Measurements from ENCODE around the gene DCUN1D4.

DCUN1D4 gene

GRCh38 chr4:51872283-51872997, 29.5 kb downstream of the DCUN1D4 start:
- TF ChIP-seq ZFP30 (CRISPR knock-in tag; IDR thresholded peaks at IDR 0.05) (no peak), ZFP3 (CRISPR knock-in tag; IDR thresholded peaks at IDR 0.05) (no peak), ESRRG (CRISPR knock-in tag; IDR thresholded peaks at IDR 0.05) (no peak), PPARA (CRISPR knock-in tag; IDR thresholded peaks at IDR 0.05; ENCODE audit: borderline replicate concordance) (no peak)
- ATAC-seq = no peak

GRCh38 chr4:51874551-51874950, 31.6 kb downstream of the DCUN1D4 start:
- no peak for ATAC-seq
- no peak for TF ChIP-seq POU6F1 (CRISPR knock-in tag; IDR thresholded peaks at IDR 0.05; ENCODE audit: borderline replicate concordance, low read depth)
- no peak for TF ChIP-seq ESRRG (CRISPR knock-in tag; IDR thresholded peaks at IDR 0.05)
- no peak for TF ChIP-seq SNAI2 (CRISPR knock-in tag; IDR thresholded peaks at IDR 0.05)
- TF ChIP-seq ARNTL (CRISPR knock-in tag; IDR thresholded peaks at IDR 0.05; ENCODE audit: borderline replicate concordance, low read depth) = no peak
- no peak for TF ChIP-seq ZNF565 (CRISPR knock-in tag; conservative IDR thresholded peaks at IDR 0.05; ENCODE audit: low read depth)

- TF ChIP-seq TOX (CRISPR knock-in tag; IDR thresholded peaks at IDR 0.05; ENCODE audit: borderline replicate concordance) (no peak), ZNF8 (CRISPR knock-in tag; IDR thresholded peaks at IDR 0.05) (no peak), POU6F1 (CRISPR knock-in tag; IDR thresholded peaks at IDR 0.05; ENCODE audit: borderline replicate concordance, low read depth) (no peak), RARB (CRISPR knock-in tag; IDR thresholded peaks at IDR 0.05) (no peak), PPARA (CRISPR knock-in tag; IDR thresholded peaks at IDR 0.05; ENCODE audit: borderline replicate concordance) (no peak)
- no peak for ATAC-seq
Observed at GRCh38 chr4:51878431-51878830, 35.5 kb downstream of the DCUN1D4 start.

GRCh38 chr4:51880016-51880915, 37.3 kb downstream of the DCUN1D4 start:
- no peak for ATAC-seq

GRCh38 chr4:51884055-51884454, 41.1 kb downstream of the DCUN1D4 start:
- ATAC-seq = no peak

More at GRCh38 chr4:51880016-51880915, 37.3 kb downstream of the DCUN1D4 start:
- no peak for TF ChIP-seq ESRRG (CRISPR knock-in tag; IDR thresholded peaks at IDR 0.05)
- no peak for TF ChIP-seq PPARA (CRISPR knock-in tag; IDR thresholded peaks at IDR 0.05; ENCODE audit: borderline replicate concordance)
- no peak for TF ChIP-seq RARB (CRISPR knock-in tag; IDR thresholded peaks at IDR 0.05)
- TF ChIP-seq CREB5 (CRISPR knock-in tag; IDR thresholded peaks at IDR 0.05; ENCODE audit: low read depth) = no peak
- no peak for TF ChIP-seq ZFP3 (CRISPR knock-in tag; IDR thresholded peaks at IDR 0.05)
- TF ChIP-seq CSDC2 (CRISPR knock-in tag; IDR thresholded peaks at IDR 0.05) = no peak
- TF ChIP-seq SNAI2 (CRISPR knock-in tag; IDR thresholded peaks at IDR 0.05) = no peak

More at GRCh38 chr4:51884055-51884454, 41.1 kb downstream of the DCUN1D4 start:
- no peak for TF ChIP-seq GLIS3 (CRISPR knock-in tag; IDR thresholded peaks at IDR 0.05)
- no peak for TF ChIP-seq BACH2 (CRISPR knock-in tag; IDR thresholded peaks at IDR 0.05; ENCODE audit: borderline replicate concordance)
- TF ChIP-seq ZNF8 (CRISPR knock-in tag; IDR thresholded peaks at IDR 0.05) = no peak
- no peak for TF ChIP-seq CSRNP3 (CRISPR knock-in tag; IDR thresholded peaks at IDR 0.05)
